Measurements from ENCODE around the gene ARHGAP10.

Gene ARHGAP10

GRCh38 chr4:147725673-147726072, 6.2 kb upstream of the ARHGAP10 start:
- TF ChIP-seq CTCF (IDR thresholded peaks at IDR 0.05; ENCODE audit: insufficient read depth, low read length, poor library complexity, severe bottlenecking) = no peak
- no peaks in the 10 kb centered on the region for H3K27me3 ChIP-seq (replicated peaks; ENCODE audit: control insufficient read depth, insufficient read depth, low read length)

GRCh38 chr4:147727476-147728028, 4.3 kb upstream of the ARHGAP10 start:
- H3K4me3 ChIP-seq (replicated peaks; ENCODE audit: low read depth, low read length) = no peak overlapping the region
- no peak for TF ChIP-seq CTCF (IDR thresholded peaks at IDR 0.05; ENCODE audit: insufficient read depth, low read length, poor library complexity, severe bottlenecking)

More at GRCh38 chr4:147725673-147726072, 6.2 kb upstream of the ARHGAP10 start:
- Histone ChIP-seq H3K4me3 (replicated peaks; ENCODE audit: low read depth, low read length) (no peak overlapping the region), H3K36me3 (ENCODE audit: control insufficient read depth, insufficient read depth, low read length) (no peaks in the 10 kb centered on the region)
- DNase-seq (ENCODE audit: extremely low read depth, insufficient read length) = no peak

GRCh38 chr4:147730333-147730732, 1.6 kb upstream of the ARHGAP10 start:
- Histone ChIP-seq H3K4me3 (replicated peaks; ENCODE audit: low read depth, low read length) (no peak overlapping the region), H3K27me3 (replicated peaks; ENCODE audit: control insufficient read depth, insufficient read depth, low read length) (no peaks in the 10 kb centered on the region), H3K36me3 (ENCODE audit: control insufficient read depth, insufficient read depth, low read length) (no peaks in the 10 kb centered on the region)
- no peak for TF ChIP-seq CTCF (IDR thresholded peaks at IDR 0.05; ENCODE audit: insufficient read depth, low read length, poor library complexity, severe bottlenecking)
- no peak for DNase-seq (ENCODE audit: extremely low read depth, insufficient read length)

More at GRCh38 chr4:147727476-147728028, 4.3 kb upstream of the ARHGAP10 start:
- Histone ChIP-seq H3K36me3 (ENCODE audit: control insufficient read depth, insufficient read depth, low read length) (no peaks in the 10 kb centered on the region), H3K27me3 (replicated peaks; ENCODE audit: control insufficient read depth, insufficient read depth, low read length) (no peaks in the 10 kb centered on the region)
- DNase-seq (ENCODE audit: extremely low read depth, insufficient read length) = no peak

GRCh38 chr4:147732518-147733235, 789 bp downstream of the ARHGAP10 start:
- Histone ChIP-seq H3K27me3 (replicated peaks; ENCODE audit: control insufficient read depth, insufficient read depth, low read length) (no peaks in the 10 kb centered on the region), H3K4me3 (replicated peaks; ENCODE audit: low read depth, low read length) (peak overlapping the region; percentile 79), H3K36me3 (ENCODE audit: control insufficient read depth, insufficient read depth, low read length) (no peaks in the 10 kb centered on the region)
- no peak for TF ChIP-seq CTCF (IDR thresholded peaks at IDR 0.05; ENCODE audit: insufficient read depth, low read length, poor library complexity, severe bottlenecking)
- no peak for DNase-seq (ENCODE audit: extremely low read depth, insufficient read length)

- Histone ChIP-seq H3K4me3 (replicated peaks; ENCODE audit: low read depth, low read length) (peak overlapping the region; percentile 79), H3K27me3 (replicated peaks; ENCODE audit: control insufficient read depth, insufficient read depth, low read length) (no peaks in the 10 kb centered on the region), H3K36me3 (ENCODE audit: control insufficient read depth, insufficient read depth, low read length) (no peaks in the 10 kb centered on the region)
- no peak for DNase-seq (ENCODE audit: extremely low read depth, insufficient read length)
- no peak for TF ChIP-seq CTCF (IDR thresholded peaks at IDR 0.05; ENCODE audit: insufficient read depth, low read length, poor library complexity, severe bottlenecking)
Observed at GRCh38 chr4:147733716-147734344, 1.9 kb downstream of the ARHGAP10 start.
